Sigmoid colon (tissue), 3 donors: ENCODE data around the gene PHF21A.

Experiments
- POLR2A ChIP-seq, 2 donors: fragments of 450-650 bp; IDR thresholded peaks; one replicate each; pipeline ENCODE4 v1.6.1; 2016; ENCODE audit warnings: antibody characterized with exemption in 2 of 2, mild to moderate bottlenecking in 2 of 2, moderate library complexity in 2 of 2
- TF ChIP-seq, protein P1 (sequence below), 4 experiments: fragments of 450-650 bp in 3 of 4; fragments of 200-600 bp in 1 of 4; IDR thresholded peaks; one replicate each; pipeline ENCODE4 v1.5.1; 2016 to 2019; ENCODE audit warnings: antibody characterized with exemption in 4 of 4, mild to moderate bottlenecking in 3 of 4, moderate library complexity in 2 of 4

DNA sequence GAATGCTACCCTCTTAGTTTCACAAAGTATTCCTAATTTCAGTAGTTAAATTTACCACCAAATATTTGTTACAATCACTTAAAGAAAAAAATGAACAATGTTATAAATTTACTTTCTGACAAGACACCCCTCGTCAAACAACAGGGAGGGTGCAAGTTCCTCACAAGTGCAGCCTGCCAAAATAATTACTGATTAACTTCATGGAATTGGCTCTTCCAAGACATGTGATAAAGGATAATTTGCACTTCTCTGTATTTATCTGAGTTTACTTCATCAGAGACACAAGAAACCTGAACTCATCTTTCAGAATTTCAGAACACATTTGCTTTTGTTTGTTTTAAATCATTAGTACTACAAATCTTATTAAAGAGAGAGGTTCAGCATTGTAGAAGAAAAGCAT is 132.3 kb downstream of the PHF21A start:
- TF ChIP-seq, protein P1, sequence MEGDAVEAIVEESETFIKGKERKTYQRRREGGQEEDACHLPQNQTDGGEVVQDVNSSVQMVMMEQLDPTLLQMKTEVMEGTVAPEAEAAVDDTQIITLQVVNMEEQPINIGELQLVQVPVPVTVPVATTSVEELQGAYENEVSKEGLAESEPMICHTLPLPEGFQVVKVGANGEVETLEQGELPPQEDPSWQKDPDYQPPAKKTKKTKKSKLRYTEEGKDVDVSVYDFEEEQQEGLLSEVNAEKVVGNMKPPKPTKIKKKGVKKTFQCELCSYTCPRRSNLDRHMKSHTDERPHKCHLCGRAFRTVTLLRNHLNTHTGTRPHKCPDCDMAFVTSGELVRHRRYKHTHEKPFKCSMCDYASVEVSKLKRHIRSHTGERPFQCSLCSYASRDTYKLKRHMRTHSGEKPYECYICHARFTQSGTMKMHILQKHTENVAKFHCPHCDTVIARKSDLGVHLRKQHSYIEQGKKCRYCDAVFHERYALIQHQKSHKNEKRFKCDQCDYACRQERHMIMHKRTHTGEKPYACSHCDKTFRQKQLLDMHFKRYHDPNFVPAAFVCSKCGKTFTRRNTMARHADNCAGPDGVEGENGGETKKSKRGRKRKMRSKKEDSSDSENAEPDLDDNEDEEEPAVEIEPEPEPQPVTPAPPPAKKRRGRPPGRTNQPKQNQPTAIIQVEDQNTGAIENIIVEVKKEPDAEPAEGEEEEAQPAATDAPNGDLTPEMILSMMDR (IDR thresholded peaks at IDR 0.05): no peak
- TF ChIP-seq POLR2A (IDR thresholded peaks at IDR 0.05): no peak
